ENCODE measurements around the gene CLEC16A.

Gene CLEC16A

GRCh38 chr16:11082860-11083388 lies 138.6 kb downstream of the CLEC16A start:
- DNase-seq (ENCODE audit: low spot score), result no peak

- DNase-seq (ENCODE audit: low spot score), result no peak
Observed at GRCh38 chr16:11084484-11084875, 140.1 kb downstream of the CLEC16A start.

- no peak for DNase-seq (ENCODE audit: low spot score)
Observed at GRCh38 chr16:11084876-11085485, 140.6 kb downstream of the CLEC16A start.

- no peak for DNase-seq (ENCODE audit: low spot score)
Observed at GRCh38 chr16:11085916-11086315, 141.6 kb downstream of the CLEC16A start.

- no peak for DNase-seq (ENCODE audit: low spot score)
Observed at GRCh38 chr16:11087691-11088073, 143.3 kb downstream of the CLEC16A start.

GRCh38 chr16:11088074-11088730 lies 143.8 kb downstream of the CLEC16A start:
- no peak for DNase-seq (ENCODE audit: low spot score)

- DNase-seq (ENCODE audit: low spot score), result no peak
Observed at GRCh38 chr16:11088831-11089230, 144.5 kb downstream of the CLEC16A start.

- no peak for DNase-seq (ENCODE audit: low spot score)
Observed at GRCh38 chr16:11089504-11090124, 145.2 kb downstream of the CLEC16A start.

GRCh38 chr16:11090232-11090631 lies 145.9 kb downstream of the CLEC16A start:
- DNase-seq (ENCODE audit: low spot score), result no peak

GRCh38 chr16:11091021-11091785 lies 146.8 kb downstream of the CLEC16A start:
- no peak for DNase-seq (ENCODE audit: low spot score)

GRCh38 chr16:11092788-11093571 lies 148.6 kb downstream of the CLEC16A start:
- no peak for DNase-seq (ENCODE audit: low spot score)

- DNase-seq (ENCODE audit: low spot score), result no peak
Observed at GRCh38 chr16:11093572-11094074, 149.3 kb downstream of the CLEC16A start.

- no peak for DNase-seq (ENCODE audit: low spot score)
Observed at GRCh38 chr16:11094075-11094856, 149.9 kb downstream of the CLEC16A start.

- no peak for DNase-seq (ENCODE audit: low spot score)
Observed at GRCh38 chr16:11094857-11095565, 150.6 kb downstream of the CLEC16A start.

GRCh38 chr16:11095935-11096334 lies 151.6 kb downstream of the CLEC16A start:
- no peak for DNase-seq (ENCODE audit: low spot score)

GRCh38 chr16:11097094-11097786 lies 152.9 kb downstream of the CLEC16A start:
- DNase-seq (ENCODE audit: low spot score), result no peak

- DNase-seq (ENCODE audit: low spot score), result no peak
Observed at GRCh38 chr16:11097787-11098167, 153.4 kb downstream of the CLEC16A start.

- peak; percentile 16 for DNase-seq (ENCODE audit: low spot score)
Observed at GRCh38 chr16:11098601-11099390, 154.4 kb downstream of the CLEC16A start.
